NCI-H146 treated with DMSO at 0.1 percent for 48 hours (cell line): ENCODE measurements around the gene TAAR5.
"Not testable (repeated sequence)": the region's sequence is repeated elsewhere in the genome, so short reads cannot be mapped to it uniquely, and the experiment has no call there.

Source experiments
- DNase-seq: peaks from one replicate; lab custom pipeline; 2025; ENCODE audit not compliant: unreplicated experiment; lab: John Stamatoyannopoulos, UW

Gene TAAR5

GRCh38 chr6:132570221-132570777 lies 19.2 kb downstream of the TAAR5 start, which contains the start of gene TAAR6:
TAAR6 (plus strand) TSS chr6:132570322; CDS start chr6:132570322, 0 bp downstream.
- peak; percentile 33 for DNase-seq

DNA sequence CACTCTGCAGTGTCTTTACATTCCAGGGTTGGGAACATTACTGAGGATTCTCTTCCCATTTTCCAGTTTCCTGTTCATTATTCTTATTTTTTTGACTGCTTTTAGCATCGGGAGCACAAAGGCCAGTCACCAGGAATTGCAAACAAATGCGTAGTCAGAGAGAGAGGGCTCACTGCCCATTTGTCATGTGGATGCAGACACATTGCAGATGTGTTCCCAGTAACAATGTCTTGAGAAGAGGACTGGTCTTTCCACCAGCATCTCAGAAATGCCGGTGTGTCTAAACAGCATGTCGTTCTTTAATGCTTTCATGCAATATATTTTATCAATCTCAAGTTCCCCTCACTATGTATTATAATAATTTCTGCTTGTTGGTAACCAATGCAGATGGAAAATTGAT lies 20.4 kb downstream of the TAAR5 start:
- DNase-seq, result no peak

DNA sequence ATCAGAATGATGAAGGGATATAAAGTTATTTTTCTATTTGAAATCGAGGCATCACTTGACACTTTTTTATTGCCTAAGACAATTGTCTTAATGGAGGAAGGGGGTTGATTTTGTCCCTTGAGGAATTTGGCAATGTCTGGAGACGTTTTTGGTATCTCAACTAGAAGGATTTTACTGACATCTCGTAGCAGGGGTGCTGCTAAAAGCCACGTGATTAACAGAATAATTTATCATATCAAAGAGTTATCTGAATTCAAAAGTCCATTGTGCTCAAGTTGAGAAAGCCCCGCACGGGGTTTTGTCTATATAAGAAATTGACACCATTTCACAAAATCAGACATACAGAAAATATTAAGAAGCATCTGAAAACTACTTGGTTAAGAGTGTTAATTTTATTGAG lies 20.9 kb downstream of the TAAR5 start:
- DNase-seq, result no peak

DNA sequence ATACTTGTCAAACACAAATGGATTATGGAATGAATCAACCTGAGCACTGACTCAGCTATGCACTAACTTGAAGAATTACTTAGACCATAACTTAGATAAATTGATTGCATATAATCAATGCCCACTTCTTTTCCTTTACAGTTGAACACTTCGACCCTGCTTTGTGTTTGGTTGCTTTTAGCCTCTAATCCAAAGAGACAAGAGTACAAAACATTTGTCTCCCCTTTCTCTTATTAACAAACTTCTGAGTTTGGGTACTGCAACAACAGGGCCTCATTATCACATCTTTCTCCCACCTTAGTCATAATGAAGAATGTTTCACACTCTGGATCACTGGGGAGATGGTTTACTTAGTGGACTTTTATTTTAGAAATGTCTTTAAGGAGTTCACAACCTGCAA lies 22.0 kb downstream of the TAAR5 start:
- DNase-seq, result no peak

GRCh38 chr6:132566404-132566803 lies 23.1 kb downstream of the TAAR5 start:
- no peak for DNase-seq

- DNase-seq, result not testable (repeated sequence)
Observed at GRCh38 chr6:132560087-132560486, 29.5 kb downstream of the TAAR5 start.

DNA sequence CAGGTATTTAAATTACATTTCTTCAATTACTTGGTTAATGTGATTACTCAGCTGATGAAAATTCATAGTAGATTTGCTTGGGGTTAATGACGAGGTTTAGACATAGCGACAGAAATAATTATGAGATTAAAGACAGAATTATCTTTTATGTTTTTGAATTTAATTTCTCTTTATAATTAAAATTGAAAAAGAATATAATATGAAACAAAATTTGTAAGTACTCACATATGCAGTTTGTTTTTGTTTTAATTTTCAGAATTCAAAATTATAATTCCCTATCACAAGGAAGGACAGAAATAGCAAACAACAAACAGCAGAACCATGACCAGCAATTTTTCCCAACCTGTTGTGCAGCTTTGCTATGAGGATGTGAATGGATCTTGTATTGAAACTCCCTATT lies 37.2 kb downstream of the TAAR5 start, which contains the start of gene TAAR8:
Gene TAAR8, plus strand, starts transcription at position 301 of the 400 bp plus-strand sequence. Its CDS starts 21 bp downstream, at position 322.
- DNase-seq, result no peak

GRCh38 chr6:132551214-132551613 lies 38.3 kb downstream of the TAAR5 start:
- DNase-seq, result no peak

GRCh38 chr6:132548746-132549463 lies 40.6 kb downstream of the TAAR5 start:
- no peak for DNase-seq

DNA sequence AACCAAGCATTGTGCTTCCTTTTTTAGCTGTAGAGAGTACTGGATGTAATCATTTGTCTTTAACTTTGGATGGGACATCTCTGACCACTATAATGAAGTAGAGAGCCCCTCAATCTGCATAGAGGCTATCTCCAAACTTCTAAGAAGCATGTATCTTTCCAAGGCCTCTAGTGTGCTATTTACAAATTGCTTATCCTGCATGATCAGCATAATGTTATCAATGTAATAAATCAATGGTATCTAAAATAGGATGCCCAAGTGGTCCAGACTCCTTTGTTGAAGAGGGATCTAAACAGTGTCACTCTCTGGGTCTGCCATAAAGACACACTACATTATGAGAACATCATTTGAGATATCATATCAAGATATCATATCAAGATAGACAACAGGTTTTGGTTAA lies 44.7 kb downstream of the TAAR5 start:
- DNase-seq, result no peak
